Keratinocyte (primary cell): Measurements from ENCODE around the gene RFC2. TPM values are rescaled to one million over a fixed set of nuclear protein-coding genes. Genes with fewer than 3 reads are reported as not detected.
A peak's percentile ranks its signal among the peaks of the same experiment; 100 is the strongest.

ENCODE experiments used
- DNase-seq: peaks from one replicate; pipeline ENCODE4 v3.0.0-alpha.2; 2011; ENCODE audit warnings: low read depth, missing footprints, low spot score
- FAIRE-seq: peaks from 2 replicates; lab custom pipeline; 2011; peaks lifted over from hg19 to GRCh38; lab: Jason Lieb, UNC
- H2AFZ ChIP-seq: 2 replicates; pipeline ENCODE4 v1.6.0; 2012; ENCODE audit warnings: low read length, control low read depth, inconsistent platforms; ENCODE audit not compliant: control insufficient read depth
- H3K27ac ChIP-seq: 2 replicates; pipeline ENCODE4 v1.5.1; 2011; ENCODE audit warnings: low read length; ENCODE audit not compliant: control insufficient read depth, insufficient read depth
- H3K27me3 ChIP-seq: 3 replicates; pipeline ENCODE4 v1.6.0; 2011; ENCODE audit warnings: low read length; ENCODE audit not compliant: control insufficient read depth, insufficient read depth; ENCODE audit errors: extremely low read depth
- H3K36me3 ChIP-seq, 2 experiments: 2 replicates in 1 of 2; 3 replicates in 1 of 2; pipeline ENCODE4 v1.5.1; 2011; ENCODE audit warnings: low read length in 2 of 2, mild to moderate bottlenecking in 1 of 2; ENCODE audit not compliant: control insufficient read depth in 2 of 2, insufficient read depth in 2 of 2; ENCODE audit errors: extremely low read depth in 1 of 2
- H3K4me1 ChIP-seq: 3 replicates; pipeline ENCODE4 v1.5.1; 2011; ENCODE audit warnings: low read length; ENCODE audit not compliant: control insufficient read depth, insufficient read depth; ENCODE audit errors: extremely low read depth
- H3K4me2 ChIP-seq: 3 replicates; pipeline ENCODE4 v1.6.0; 2011; ENCODE audit warnings: low read depth, low read length; ENCODE audit not compliant: control insufficient read depth, insufficient read depth; ENCODE audit errors: extremely low read depth
- H3K4me3 ChIP-seq, 3 experiments: fragments of 200-600 bp in 1 of 3; sonication (generic) in 1 of 3; 2 replicates in 2 of 3; 3 replicates in 1 of 3; pipeline ENCODE4 v1.5.1; 2011 to 2016; ENCODE audit warnings: low read length in 3 of 3, mild to moderate bottlenecking in 3 of 3, control low read depth in 2 of 3, inconsistent platforms in 1 of 3, low read depth in 1 of 3, mixed read lengths in 1 of 3, mixed run types in 1 of 3, moderate library complexity in 1 of 3; ENCODE audit not compliant: control insufficient read depth in 2 of 3, insufficient read depth in 2 of 3; ENCODE audit errors: extremely low read depth in 1 of 3
- H3K79me2 ChIP-seq: 2 replicates; pipeline ENCODE4 v1.6.0; 2012; ENCODE audit warnings: low read length; ENCODE audit not compliant: control insufficient read depth, insufficient read depth
- H3K9ac ChIP-seq: 3 replicates; pipeline ENCODE4 v1.6.0; 2011; ENCODE audit warnings: low read length; ENCODE audit not compliant: control insufficient read depth, insufficient read depth; ENCODE audit errors: extremely low read depth
- H3K9me1 ChIP-seq: 3 replicates; pipeline ENCODE4 v1.6.0; 2011; ENCODE audit warnings: low read length; ENCODE audit not compliant: control insufficient read depth, insufficient read depth; ENCODE audit errors: extremely low read depth
- H3K9me3 ChIP-seq: 2 replicates; pipeline ENCODE4 v1.5.1; 2012; ENCODE audit warnings: low read depth, low read length; ENCODE audit not compliant: control insufficient read depth
- H4K20me1 ChIP-seq: 3 replicates; pipeline ENCODE4 v1.6.0; 2011; ENCODE audit warnings: low read length; ENCODE audit not compliant: control insufficient read depth, insufficient read depth; ENCODE audit errors: extremely low read depth
- EZH2 ChIP-seq: IDR thresholded peaks from one replicate; pipeline ENCODE4 v1.6.1; 2012; ENCODE audit warnings: inconsistent platforms, mild to moderate bottlenecking, low read length, moderate library complexity
- dilution Hi-C: fragments of 300-500 bp; cut with MboI; formaldehyde crosslinking; loops from one replicate; pipeline ENCODE4 v1.7.0; 2020; ENCODE audit warnings: low sequenced_read_pairs; ENCODE audit not compliant: extremely low pct_ligation_motif_present
- polyA plus RNA-seq, 5 experiments: library from polyadenylated mRNA; depleted of rRNA in 3 of 5; stranded (reverse) in 3 of 5; stranded (forward) in 1 of 5; unstranded in 1 of 5; fragments of >200 nt; gene quantifications; 1 replicate in 1 of 5; 2 replicates in 3 of 5; 3 replicates in 1 of 5; pipeline versions ENCODE4 v1.2.1 to v1.2.3, GENCODE V29; 2011 to 2012; ENCODE audit warnings: missing spikeins in 2 of 5, low read depth in 1 of 5, low replicate concordance in 1 of 5
- TF ChIP-seq, protein P1 (sequence below), 3 experiments: IDR thresholded peaks in 1 of 3; conservative IDR thresholded peaks in 1 of 3; optimal IDR thresholded peaks in 1 of 3; 2 replicates in 2 of 3; 3 replicates in 1 of 3; pipeline versions ENCODE3 to v1.5.1; 2011; ENCODE audit warnings: low read length in 3 of 3, mild to moderate bottlenecking in 3 of 3, moderate library complexity in 2 of 3, control low read depth in 1 of 3, inconsistent platforms in 1 of 3; ENCODE audit not compliant: insufficient read depth in 2 of 3; ENCODE audit errors: extremely low read depth in 1 of 3

Gene RFC2
- polyA plus RNA-seq, 1 donor (not counting 4 experiments of a cell fraction or from before 2014, with no cell fraction given): 24.7 TPM

- Histone ChIP-seq H3K4me1 (peaks cover 15% of the 10 kb centered on the region), H3K9me3 (no peaks in the 10 kb centered on the region), H4K20me1 (no peaks in the 10 kb centered on the region), H3K9ac (no peak overlapping the region), H3K79me2 (no peaks in the 10 kb centered on the region), H2AFZ (peak overlapping the region; percentile 47), H3K27me3 (no peaks in the 10 kb centered on the region), H3K4me2 (no peak overlapping the region), H3K4me3 (no peak overlapping the region), H3K9me1 (no peaks in the 10 kb centered on the region), H3K27ac (no peak overlapping the region), H3K36me3 (no peaks in the 10 kb centered on the region)
- dilution Hi-C loops: no loop called here
- TF ChIP-seq, protein P1, sequence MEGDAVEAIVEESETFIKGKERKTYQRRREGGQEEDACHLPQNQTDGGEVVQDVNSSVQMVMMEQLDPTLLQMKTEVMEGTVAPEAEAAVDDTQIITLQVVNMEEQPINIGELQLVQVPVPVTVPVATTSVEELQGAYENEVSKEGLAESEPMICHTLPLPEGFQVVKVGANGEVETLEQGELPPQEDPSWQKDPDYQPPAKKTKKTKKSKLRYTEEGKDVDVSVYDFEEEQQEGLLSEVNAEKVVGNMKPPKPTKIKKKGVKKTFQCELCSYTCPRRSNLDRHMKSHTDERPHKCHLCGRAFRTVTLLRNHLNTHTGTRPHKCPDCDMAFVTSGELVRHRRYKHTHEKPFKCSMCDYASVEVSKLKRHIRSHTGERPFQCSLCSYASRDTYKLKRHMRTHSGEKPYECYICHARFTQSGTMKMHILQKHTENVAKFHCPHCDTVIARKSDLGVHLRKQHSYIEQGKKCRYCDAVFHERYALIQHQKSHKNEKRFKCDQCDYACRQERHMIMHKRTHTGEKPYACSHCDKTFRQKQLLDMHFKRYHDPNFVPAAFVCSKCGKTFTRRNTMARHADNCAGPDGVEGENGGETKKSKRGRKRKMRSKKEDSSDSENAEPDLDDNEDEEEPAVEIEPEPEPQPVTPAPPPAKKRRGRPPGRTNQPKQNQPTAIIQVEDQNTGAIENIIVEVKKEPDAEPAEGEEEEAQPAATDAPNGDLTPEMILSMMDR (optimal IDR thresholded peaks at IDR 0.05 in 1 of 3, IDR thresholded peaks at IDR 0.05 in 1 of 3, conservative IDR thresholded peaks at IDR 0.05 in 1 of 3; ENCODE audit: extremely low read depth in 1 of 3, insufficient read depth in 2 of 3, low read length in 3 of 3): no peak
- TF ChIP-seq EZH2: no peak
- DNase-seq (no peak), FAIRE-seq (no peak)
These were observed 18.3 kb upstream of the RFC2 start for GRCh38 chr7:74272305-74273038.

DNA sequence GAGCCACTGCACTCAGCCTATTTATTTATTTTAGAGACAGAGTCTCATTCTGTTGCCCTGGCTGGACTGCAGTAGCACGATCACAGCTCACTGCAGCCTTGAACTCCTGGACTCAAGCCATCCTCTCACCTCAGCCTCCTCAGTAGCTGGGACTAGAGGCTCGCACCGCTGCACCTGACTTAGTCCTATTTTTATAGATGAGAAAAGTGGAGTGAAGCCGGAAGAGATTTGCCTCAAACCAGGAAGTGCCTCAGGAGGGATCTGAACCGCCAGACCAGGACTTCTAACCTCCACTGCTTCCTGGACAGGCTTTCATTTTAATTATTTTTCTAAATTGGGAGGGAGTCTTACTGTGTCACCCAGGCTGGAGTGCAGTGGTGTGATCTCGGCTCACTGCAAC lies 17.5 kb upstream of the RFC2 start:
- Histone ChIP-seq H3K4me1 (peaks cover 15% of the 10 kb centered on the region), H3K9ac (no peak overlapping the region), H3K4me2 (no peak overlapping the region)

More for the DNA sequence above, 17.5 kb upstream of the RFC2 start:
- no peak overlapping the region for H3K4me3 ChIP-seq
- H3K9me3 ChIP-seq: no peaks in the 10 kb centered on the region
- H4K20me1 ChIP-seq: no peaks in the 10 kb centered on the region
- no peaks in the 10 kb centered on the region for H3K79me2 ChIP-seq
- no peak overlapping the region for H2AFZ ChIP-seq
- H3K36me3 ChIP-seq: no peaks in the 10 kb centered on the region
- H3K27me3 ChIP-seq: no peaks in the 10 kb centered on the region
- H3K27ac ChIP-seq: no peak overlapping the region
- dilution Hi-C loops: no loop called here
- no peak for FAIRE-seq
- TF ChIP-seq EZH2: no peak
- TF ChIP-seq, protein P1 (optimal IDR thresholded peaks at IDR 0.05 in 1 of 3, IDR thresholded peaks at IDR 0.05 in 1 of 3, conservative IDR thresholded peaks at IDR 0.05 in 1 of 3; ENCODE audit: extremely low read depth in 1 of 3, insufficient read depth in 2 of 3, low read length in 3 of 3): no peak
- H3K9me1 ChIP-seq: no peaks in the 10 kb centered on the region
- no peak for DNase-seq
